IPS DF 4.7 (cell line): ENCODE data around the gene UTF1.

Experiments used
- DNase-seq: peaks from one replicate; pipeline ENCODE4 v3.0.0-alpha.2; 2013; ENCODE audit warnings: low spot score; ENCODE audit errors: extremely low read depth

UTF1 gene

GRCh38 chr10:133196221-133196915 lies 33.6 kb upstream of the UTF1 start:
- no peak for DNase-seq

DNA sequence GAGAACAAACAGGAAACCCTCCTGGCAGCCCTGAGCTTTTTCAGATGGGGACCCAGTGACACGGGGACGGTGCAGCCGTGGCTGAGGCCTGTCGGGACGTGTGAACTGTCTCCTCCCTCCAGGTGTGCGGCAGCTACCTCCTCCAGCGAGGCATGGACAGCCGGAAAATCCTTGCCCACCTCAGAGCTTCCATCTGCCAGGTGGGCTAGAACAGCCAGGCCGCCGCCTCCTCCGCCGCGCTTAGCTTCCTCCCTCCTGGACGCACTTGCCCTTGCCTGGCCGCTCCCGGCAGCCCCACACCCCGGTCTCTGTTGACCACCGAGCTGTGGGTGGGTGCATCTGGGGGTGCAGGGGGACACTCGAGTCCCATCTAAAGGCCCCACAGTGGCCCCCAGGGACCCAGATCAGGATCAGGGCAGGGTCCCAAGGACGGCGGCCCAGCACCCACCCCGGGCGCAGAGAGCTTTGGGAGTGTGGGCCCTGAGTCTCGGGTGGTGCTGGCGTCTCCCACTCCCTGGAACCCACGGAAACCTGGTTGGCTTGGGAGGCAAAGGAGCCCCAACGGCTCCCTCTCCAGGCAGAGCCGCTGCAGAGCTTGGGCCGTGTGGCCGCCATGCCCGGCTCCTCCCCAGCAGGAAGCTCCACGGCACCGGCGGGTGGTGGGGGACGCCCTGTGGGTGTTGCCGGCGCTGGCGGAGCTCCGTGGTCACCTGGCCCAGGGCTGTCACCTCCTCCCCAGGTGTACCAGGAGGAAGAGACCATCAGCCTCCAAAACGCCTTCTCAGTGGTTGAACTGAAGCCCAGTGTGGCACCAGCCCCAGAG lies 32.9 kb upstream of the UTF1 start:
- no peak for DNase-seq

DNA sequence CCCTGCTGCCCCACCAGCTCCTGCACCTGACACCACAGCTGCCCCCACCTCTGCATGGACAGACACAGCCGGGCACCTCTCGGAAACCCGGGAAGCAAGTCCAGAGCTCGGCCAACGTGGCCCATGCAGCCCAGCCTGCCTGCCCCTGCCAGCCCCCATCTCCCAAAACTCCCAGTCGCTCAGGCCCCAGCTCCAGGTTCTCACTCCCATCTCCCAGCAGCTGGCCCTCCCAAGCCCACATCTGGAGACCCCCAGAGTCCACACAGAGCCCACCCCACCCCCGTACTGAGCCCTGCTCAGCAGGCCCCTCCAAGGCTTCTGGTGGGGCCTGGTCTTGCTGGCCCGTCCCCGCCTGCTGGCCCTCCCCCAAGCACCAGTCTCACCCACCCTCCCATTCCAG lies 32.2 kb upstream of the UTF1 start:
- no peak for DNase-seq

GRCh38 chr10:133198206-133198605 lies 31.8 kb upstream of the UTF1 start:
- DNase-seq = no peak

- no peak for DNase-seq
Observed at GRCh38 chr10:133198621-133199487, 31.2 kb upstream of the UTF1 start.

- DNase-seq = no peak
Observed at GRCh38 chr10:133199488-133199885, 30.5 kb upstream of the UTF1 start.

- DNase-seq = no peak
Observed at GRCh38 chr10:133199992-133200611, 29.9 kb upstream of the UTF1 start.

DNA sequence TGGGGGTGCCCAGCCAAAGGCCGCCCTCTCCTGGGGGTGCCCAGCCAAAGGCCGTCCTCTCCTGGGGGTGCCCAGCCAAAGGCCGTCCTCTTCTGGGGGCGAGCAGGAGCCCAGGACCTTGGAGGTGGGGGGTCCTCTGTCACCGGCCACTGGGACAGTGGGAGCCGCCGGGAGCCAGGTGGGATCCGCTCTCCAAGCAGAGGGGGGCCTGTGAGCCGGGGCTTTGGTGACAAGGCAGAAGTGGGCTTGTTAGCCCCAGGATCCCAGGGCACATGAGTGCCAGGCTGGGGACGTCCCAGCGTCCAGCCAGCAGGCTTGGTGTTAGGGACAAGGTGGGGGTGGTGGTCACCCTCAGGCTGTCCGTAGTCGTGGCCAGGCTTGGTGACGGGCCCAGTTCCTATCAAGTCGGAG lies 29.4 kb upstream of the UTF1 start:
- DNase-seq = no peak

DNA sequence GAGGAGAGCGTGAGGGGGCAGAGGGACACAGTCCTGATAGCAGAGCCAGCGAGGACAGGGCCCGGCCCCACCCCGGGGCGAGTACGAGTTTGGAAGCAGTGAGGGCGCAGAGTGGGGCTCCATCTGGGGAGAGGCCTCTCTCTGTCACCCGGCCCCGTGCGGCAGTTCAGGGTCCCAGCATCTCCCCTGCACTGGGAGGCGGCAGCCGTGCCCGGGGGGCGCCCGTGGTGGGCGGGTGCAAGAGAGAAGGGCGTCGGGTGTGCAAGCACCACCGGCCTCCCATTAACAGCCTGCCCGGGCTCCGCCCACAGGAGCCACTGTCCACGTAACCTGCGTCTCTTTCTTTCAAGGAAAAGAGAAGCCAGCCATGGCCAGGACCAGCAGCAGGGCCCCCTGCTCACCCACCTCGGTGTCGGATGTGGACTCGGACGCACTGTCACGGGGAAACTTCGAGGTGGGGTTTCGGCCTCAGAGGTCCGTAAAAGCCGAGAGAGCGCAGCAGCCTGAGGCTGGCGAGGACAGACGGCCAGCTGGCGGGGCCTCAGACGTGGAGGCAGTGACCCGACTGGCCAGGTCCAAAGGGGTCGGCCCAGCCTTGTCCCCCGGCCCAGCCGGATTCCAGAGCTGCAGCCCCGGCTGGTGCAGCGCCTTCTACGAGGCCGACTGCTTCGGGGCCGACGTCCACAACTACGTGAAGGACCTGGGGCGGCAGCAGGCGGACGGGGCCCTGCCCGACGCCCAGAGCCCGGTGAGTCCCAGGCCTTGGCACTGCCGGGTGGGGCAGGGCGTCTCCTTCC lies 28.7 kb upstream of the UTF1 start:
- no peak for DNase-seq

- no peak for DNase-seq
Observed at GRCh38 chr10:133201948-133202725, 27.9 kb upstream of the UTF1 start.

GRCh38 chr10:133202778-133203651 lies 27.0 kb upstream of the UTF1 start:
- no peak for DNase-seq

GRCh38 chr10:133203652-133204195 lies 26.3 kb upstream of the UTF1 start:
- no peak for DNase-seq

GRCh38 chr10:133204226-133205015 lies 25.6 kb upstream of the UTF1 start:
- DNase-seq = no peak

GRCh38 chr10:133205146-133205545 lies 24.9 kb upstream of the UTF1 start:
- DNase-seq = no peak

DNA sequence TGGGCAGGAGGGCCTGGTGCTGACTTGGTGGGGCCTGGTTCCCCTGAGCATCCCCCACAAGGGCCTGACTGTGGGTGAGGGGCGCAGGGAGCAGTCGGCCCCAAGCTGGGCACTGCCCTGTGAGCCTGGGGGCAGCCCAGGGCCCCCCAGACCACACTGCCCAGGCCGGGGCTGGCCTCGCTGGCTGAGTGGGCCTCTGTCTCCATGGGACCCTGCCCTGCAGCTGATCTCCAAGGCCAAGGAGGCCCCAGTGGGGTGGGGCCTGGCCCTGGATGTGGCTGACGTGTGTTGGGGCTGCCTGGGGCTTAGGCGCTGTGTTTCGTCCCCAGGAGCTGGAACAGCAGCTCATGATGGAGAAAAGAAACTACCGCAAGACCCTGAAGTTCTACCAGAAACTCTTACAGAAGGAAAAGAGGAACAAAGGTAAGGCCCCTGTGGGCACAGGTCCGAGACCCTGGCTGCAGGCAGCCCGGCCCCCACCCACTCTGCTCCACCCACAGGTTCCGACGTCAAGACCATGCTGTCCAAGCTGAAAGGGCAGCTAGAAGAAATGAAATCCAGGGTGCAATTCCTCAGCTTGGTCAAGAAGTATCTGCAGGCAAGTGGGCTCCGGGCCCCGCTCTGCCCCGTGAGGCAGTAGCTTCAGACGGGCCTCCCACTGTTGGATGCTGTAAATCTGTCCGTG lies 23.5 kb upstream of the UTF1 start:
- no peak for DNase-seq

- no peak for DNase-seq
Observed at GRCh38 chr10:133207041-133207600, 22.9 kb upstream of the UTF1 start.

- DNase-seq = no peak
Observed at GRCh38 chr10:133207627-133208026, 22.4 kb upstream of the UTF1 start.
